Stimulated activated CD8-positive, alpha-beta memory T cell treated with anti-CD3 and anti-CD28 coated beads, Interleukin-15, amount 100 ng/mL, for 1 hour (primary cell): Measurements from ENCODE around the gene HLA-DPB1.
"Not testable (repeated sequence)": the region's sequence is repeated elsewhere in the genome, so short reads cannot be mapped to it uniquely, and the experiment has no call there.

ENCODE experiments used
- DNase-seq: peaks from one replicate; pipeline ENCODE4 v3.0.0-alpha.2; 2020; ENCODE audit warnings: low read depth

The HLA-DPB1 gene

GRCh38 chr6:33075568-33076405, at the start of gene HLA-DPB1:
Gene HLA-DPB1 (plus strand): TSS chr6:33075990. CDS start chr6:33076042, 52 bp downstream.
- DNase-seq = no peak

GRCh38 chr6:33028220-33028849, 47.5 kb upstream of the HLA-DPB1 start:
- no peak for DNase-seq

DNA sequence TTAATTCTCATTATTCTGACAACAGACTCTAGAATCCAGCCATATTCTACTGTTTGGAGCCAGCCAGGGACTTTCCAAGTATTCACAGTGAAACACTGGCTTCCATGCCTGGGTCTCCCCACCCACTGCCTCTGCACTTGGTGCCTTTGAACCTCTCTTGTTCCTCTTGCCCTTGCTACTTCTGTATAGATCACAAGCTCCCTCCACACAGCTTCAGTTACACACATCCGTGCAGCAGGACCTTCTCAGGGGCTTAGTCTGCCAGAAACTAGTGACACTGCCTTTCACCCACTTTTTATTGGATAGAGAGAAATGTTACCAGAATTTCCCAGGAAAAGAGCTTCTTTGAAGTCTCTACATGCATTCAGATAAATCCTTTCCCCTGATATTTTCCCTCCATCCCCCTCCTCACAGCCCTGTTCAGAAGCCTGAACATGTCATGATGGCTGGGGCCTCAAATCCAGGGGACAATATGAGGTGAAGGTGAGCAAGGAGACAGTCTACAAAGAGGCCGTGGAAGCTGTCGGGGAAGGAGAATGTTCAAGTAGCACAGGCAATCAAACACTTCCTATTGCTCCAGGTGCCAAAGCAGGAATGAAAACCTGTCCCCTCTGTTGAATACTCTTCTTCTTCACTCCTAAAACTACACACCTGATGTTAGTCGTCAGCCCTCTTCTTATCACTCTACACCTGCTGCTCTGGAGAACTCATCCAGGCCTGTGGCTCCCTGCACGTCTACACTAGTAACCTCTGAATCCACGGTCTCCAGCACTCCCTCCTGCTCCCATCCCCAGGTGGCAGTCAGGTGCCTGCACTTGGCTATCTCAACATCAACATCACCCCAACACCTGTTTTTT, 46.2 kb upstream of the HLA-DPB1 start:
- no peak for DNase-seq

- no peak for DNase-seq
Observed at GRCh38 chr6:33030245-33030644, 45.5 kb upstream of the HLA-DPB1 start.

DNA sequence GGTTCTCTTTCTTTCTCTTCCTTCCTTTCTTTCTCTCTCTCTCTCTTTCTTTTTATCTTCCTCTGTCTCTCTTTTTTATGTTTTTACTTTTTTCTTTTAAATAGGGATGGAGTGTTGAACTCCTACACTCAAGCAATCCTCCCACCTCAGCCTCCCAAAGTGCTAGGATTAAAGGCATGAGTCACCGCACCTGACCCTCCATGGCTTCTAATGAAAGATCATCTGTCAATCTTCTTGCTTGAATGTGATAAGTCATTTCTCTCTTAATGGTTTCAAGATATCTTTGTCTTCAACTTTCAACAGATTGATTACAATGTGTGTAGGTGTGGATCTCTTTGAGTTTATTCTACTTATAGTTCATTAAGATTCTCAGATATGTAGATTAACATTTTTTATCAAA, 41.2 kb upstream of the HLA-DPB1 start:
- DNase-seq = no peak

GRCh38 chr6:33036535-33036934, 39.3 kb upstream of the HLA-DPB1 start:
- DNase-seq = no peak

GRCh38 chr6:33040157-33040556, 35.6 kb upstream of the HLA-DPB1 start:
- no peak for DNase-seq

DNA sequence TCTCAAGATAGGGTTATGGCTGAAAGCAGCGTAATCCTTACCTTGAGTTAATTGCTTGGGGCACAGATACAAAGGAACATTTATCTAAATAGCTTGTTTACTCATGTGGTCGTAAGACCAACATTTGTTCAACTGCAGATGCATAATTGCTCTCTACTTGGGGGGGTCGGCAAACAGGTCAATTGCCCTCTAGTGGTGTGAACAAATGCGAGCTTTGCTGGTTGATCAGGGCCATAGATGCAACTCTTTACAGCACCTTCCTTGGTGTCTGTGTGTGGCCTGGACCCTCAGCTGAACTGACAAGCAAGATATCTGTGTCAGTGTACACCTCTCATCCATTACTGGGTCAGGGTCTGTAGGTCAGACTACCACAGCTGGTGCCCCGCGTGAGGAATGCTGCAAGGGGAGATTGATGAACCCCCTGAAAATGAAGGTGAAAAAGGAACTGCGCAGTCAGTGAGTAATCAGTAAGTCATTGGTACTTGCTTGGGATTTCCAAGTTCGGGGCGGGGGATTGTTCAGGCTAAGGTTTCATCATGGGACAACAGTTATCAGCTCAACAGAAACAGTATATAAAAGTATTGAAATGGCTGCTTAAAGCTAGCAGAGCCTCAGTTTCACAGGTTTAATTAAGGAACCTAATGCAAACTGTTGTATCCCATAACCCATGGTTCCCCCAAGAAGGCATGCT, 26.3 kb upstream of the HLA-DPB1 start:
- DNase-seq = no peak

DNA sequence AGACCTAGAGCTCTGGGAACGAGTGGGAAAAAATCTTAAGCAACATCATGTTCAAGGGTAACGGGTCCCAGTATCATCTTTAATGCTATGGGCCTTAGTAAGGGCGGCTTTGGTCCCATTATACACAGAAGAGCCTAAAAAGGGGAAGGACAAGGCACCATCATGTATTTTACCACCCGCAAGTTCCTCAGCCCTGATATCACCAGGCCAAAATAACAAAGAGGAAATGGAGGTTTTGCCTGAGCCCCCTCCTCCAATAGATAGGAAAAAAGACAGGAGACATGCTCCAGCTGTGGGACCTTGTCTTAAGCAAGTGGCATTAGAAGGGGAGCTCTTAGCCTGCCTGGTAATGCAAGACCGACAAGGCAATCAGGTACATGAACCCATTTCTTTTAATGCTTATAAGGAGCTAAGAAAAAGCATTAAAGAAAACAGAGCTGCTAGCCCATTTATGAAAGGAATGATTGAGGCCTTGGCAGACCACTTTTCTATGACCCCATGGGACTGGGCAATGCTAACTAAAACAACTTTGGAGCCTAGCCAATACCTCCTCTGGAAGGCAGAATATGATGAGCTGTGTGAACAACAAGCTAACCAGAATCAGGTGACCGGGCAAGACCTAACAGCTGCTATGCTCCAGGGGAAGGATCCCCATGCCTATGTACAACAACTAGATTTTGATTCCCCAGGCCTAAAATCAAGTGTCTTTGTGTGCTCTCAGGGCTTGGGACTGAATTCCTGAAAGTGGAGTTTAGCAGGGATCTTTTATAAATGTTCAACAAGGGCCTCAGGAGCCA, 25.6 kb upstream of the HLA-DPB1 start:
- no peak for DNase-seq

- no peak for DNase-seq
Observed at GRCh38 chr6:33052627-33053026, 23.2 kb upstream of the HLA-DPB1 start.

DNA sequence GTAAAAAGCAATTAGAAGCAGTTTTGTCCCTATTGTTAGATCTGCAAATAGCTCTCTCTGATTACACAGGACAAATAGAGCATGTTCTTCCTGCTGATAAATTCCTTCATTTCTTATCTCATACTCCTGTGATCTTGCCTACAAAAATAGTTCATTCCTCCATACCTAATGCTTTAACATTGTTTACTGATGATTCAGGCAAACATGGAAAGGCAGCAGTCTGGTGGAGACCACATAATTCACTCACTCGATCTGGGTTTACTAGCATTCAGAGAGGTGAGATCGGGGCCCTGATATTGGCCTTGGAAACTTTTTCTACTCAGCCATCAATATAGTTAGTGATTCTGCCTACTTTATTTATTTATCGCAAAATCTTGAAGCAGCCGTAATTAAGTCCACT, 22.6 kb upstream of the HLA-DPB1 start:
- DNase-seq = no peak

GRCh38 chr6:33057222-33058150, 18.3 kb upstream of the HLA-DPB1 start:
- no peak for DNase-seq

- DNase-seq = no peak
Observed at GRCh38 chr6:33061987-33062386, 13.8 kb upstream of the HLA-DPB1 start.

GRCh38 chr6:33063435-33063834, 12.4 kb upstream of the HLA-DPB1 start:
- not testable (repeated sequence) for DNase-seq

DNA sequence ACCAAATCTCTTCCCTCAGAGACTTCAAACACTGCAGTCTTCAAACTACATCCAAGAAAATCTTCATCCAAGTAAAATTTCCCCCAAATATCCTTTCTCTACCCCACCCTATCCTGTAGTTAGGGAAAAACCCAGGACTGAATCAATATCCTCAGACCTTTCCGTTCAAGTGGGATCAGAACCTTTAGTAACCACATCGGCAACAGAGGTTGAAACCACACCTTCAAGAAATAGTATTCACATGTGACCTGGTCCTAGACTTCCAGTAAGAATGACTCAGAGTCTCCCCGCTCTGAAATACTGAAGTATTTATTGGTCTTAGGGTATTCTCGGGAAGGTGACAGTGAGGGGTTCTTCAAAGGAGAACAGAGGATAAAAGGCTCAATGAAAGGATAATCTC, 11.1 kb upstream of the HLA-DPB1 start:
- no peak for DNase-seq

DNA sequence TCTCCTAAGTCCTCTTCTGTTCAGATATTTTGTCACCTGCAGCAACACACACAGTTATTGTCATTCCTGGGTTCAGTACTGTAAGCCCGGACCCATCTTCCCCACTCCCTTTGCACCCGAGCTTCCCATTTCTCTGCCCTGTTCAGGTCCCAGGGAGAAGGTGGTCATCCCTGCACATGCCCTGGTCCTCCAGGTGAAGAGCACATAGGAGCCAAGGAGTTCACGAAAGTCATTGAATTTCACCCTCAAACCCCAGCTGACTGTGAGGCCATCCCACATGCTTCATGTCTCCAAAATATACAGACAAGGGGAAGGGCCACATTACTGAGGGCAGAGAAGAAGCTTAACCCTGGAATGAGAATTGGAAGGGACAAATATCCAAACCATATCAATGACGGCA, 10.5 kb upstream of the HLA-DPB1 start:
- DNase-seq = no peak

GRCh38 chr6:33066917-33067521, 8.8 kb upstream of the HLA-DPB1 start:
- DNase-seq = no peak

DNA sequence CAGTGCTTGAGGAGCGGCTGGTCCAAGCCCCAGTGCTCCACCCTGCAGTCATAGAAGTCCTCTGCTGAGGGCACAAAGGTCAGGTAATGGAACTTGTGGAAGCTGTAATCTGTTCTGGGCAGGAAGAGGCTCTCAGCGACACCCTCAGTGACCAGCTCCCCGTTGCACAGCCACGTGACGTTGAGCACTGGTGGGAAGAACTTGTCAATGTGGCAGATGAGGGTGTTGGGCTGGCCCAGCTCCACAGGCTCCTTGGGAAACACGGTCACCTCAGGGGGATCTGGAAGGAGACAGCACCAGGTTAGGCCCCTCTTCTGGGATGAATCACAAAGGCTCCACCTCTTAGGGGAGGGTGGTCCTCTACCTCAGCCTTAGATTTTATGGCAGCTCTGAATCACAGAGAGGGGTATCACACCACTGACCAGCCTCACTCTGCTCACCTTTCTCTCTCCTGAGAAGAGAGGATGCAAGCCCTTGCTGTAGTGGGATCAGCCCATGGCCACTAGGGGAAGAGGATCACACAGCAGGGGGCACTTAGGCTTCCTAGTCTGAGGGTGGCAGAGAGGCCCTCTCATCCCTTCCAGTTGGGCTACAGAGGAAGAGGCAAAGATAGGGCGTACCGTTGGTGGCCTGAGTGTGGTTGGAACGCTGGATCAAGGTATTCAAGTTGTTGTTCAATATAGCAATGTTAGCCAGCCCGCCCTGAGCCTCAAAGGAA, 6.6 kb upstream of the HLA-DPB1 start:
- DNase-seq = no peak

GRCh38 chr6:33070909-33071308, 4.9 kb upstream of the HLA-DPB1 start:
- DNase-seq = no peak
